Measurements from ENCODE around the gene TMEM8B.
"Not testable (repeated sequence)": the region's sequence is repeated elsewhere in the genome, so short reads cannot be mapped to it uniquely, and the experiment has no call there.

The TMEM8B gene

GRCh38 chr9:35869621-35870216 lies 40.7 kb downstream of the TMEM8B start:
- no peak for DNase-seq

DNA sequence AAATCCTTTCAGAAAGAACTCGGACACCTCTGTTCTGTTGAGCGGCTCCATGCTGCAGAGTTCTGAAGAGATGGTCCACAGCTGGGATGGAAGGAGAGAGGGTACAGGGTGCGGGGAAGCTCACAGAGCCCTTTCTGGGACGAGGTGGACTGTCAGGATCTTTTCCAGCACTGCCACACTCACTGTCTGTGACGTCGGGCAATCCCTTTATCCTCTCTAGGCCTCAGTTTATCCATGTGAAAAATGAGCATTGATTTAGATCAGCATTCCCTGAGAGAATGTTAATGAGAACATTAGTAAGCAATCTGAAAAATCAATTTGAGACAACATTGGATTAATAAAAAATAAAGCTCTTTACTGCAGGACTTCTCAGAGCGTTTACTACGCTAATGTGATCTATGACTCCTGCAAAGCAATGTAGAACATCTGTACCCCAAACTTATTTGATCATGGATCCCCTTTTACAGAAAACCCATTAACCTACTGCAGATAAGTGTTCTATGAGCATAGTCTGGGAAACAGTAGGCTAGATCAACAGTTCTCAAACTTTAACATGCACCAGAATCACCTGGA lies 41.4 kb downstream of the TMEM8B start, which contains the start of gene OR13J1:
Gene OR13J1, minus strand, starts transcription at position 51 of the 573 bp plus-strand sequence. Its CDS starts 0 bp downstream, at position 51.
- no peak for DNase-seq

DNA sequence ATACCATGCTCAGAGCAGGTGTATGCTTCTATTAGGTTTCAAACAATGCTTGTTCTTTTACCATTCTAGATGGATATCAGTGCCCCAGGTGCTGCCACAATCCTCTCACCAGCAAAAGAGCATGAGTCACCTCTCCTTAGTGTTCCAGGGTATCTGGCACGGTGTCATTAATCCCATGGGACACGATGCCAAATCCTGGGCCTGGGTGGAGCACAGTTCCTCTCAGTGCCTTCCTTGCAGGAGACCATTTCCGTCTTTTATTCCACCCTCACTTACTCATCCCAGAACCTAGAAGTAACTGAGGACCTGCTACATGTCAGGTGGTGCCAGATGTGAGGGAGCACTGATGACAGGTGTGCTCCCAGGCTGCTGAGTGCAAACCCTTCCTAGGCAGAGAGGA lies 42.5 kb downstream of the TMEM8B start:
- DNase-seq, result no peak

- DNase-seq, result no peak
Measured at GRCh38 chr9:35872505-35872904, 43.5 kb downstream of the TMEM8B start.

DNA sequence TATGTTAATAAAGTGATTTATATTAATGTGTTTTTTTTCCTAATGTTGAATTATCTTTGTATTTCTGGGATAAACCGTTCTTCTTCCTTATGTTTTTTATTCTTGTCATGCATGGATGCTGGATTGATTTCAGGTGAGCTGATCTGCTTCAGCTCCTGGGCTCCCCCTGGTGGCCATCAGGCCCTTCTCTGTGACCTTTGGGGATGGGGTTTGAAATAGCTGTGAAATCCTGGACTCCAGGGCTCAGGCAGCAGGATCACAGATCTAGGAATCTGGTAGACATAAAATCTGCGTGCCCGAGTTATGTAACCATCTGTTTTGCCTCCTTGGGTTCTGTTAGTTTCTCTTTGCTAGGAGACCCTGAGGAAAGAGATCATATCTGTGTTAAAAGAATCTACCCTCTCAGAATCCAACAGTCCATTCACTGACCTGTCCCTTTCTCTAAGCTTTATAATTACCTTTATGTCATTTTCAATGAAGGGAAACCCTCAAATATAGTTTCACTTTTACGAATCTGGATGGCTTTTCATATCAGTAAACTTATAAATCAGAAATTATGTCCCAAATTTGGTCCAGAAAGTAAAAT lies 53.3 kb downstream of the TMEM8B start:
- DNase-seq, result peak; percentile 48

GRCh38 chr9:35882996-35883395 lies 54.0 kb downstream of the TMEM8B start:
- DNase-seq, result no peak

DNA sequence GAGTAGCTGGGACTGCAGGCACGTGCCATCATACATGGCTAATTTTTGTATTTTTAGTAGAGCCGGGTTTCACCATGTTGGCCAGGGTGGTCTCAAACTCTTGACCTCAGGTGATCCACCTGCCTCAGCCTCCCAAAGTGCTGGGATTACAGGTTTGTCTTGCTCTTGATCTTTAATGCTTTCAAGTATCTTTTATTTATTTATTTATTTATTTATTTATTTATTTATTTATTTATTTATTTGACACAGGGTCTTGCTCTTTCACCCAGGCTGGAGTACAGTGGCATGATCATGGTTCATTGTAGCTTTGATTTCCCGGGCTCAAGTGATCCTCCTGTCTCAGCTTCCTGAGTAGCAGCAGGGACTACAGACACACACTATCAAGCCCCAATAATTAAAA lies 55.9 kb downstream of the TMEM8B start:
- DNase-seq, result not testable (repeated sequence)

- DNase-seq, result no peak
Measured at GRCh38 chr9:35891646-35892045, 62.6 kb downstream of the TMEM8B start.

- no peak for DNase-seq
Measured at GRCh38 chr9:35892051-35892450, 63.0 kb downstream of the TMEM8B start.

DNA sequence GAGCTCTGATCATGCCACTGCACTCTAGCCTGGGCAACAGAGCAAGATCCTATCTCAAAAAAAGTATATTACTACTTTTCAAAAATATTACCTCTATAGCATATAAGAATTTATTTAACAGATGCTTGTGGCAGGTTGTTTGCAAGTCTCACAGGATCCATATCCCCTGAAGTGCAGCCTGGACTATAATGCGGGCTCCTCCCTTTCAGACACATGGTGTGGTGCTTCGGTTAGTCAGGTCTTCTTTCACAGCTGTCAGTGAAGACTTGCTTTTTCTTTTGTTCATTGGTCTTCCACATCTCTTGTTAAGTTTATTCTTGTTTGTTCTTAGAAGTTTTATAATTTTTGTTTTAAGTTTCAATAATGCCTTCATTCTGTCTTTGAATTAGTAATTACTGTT lies 67.5 kb downstream of the TMEM8B start:
- no peak for DNase-seq

GRCh38 chr9:35897376-35898099 lies 68.5 kb downstream of the TMEM8B start:
- not testable (repeated sequence) for DNase-seq

- DNase-seq, result no peak
Measured at GRCh38 chr9:35898337-35898736, 69.3 kb downstream of the TMEM8B start.

DNA sequence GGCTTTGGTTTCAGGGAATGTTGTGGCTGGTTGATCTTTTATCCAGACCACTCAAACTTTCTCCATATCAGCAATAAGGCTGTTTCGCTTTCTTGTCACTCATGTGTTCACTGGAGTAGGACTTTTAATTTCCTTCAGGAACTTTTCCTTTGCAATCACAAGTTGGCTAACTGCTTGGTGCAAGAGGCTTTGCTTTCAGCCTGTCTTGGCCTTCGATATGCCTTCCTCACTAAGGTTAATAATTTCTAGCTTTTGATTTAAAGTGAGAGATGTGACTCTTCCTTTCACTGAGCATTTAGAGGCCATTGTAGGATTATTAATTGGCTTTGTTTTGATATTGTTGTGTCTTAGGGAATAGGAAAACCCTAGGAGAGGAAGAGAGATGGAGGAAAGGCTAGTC lies 70.0 kb downstream of the TMEM8B start:
- no peak for DNase-seq

DNA sequence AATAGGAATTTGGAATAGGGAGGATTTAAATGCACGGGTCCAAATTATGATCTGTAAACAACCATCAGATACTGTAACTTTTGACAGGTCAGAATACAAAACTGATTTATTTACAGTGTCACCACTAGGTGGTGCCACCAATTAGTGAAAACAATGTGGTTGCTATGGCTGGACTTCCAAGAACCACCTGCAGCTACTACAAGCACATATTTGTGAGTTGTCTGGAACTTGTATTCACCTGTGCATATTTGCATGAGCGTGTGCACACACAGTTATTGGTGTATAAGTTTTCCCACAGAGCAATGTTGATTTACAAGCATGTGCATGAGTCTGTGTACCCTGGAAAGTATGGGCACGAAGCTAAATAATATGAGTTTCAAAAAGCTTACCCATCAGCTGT lies 74.0 kb downstream of the TMEM8B start:
- peak; percentile 50 for DNase-seq

GRCh38 chr9:35904338-35904737 lies 75.3 kb downstream of the TMEM8B start:
- DNase-seq, result no peak

GRCh38 chr9:35905051-35905781 lies 76.2 kb downstream of the TMEM8B start:
- DNase-seq, result no peak

- DNase-seq, result peak; percentile 81
Measured at GRCh38 chr9:35905912-35906679, 77.1 kb downstream of the TMEM8B start, which contains the start of gene HRCT1. Gene HRCT1 (plus strand): TSS chr9:35906202. CDS start chr9:35906288, 86 bp downstream.

DNA sequence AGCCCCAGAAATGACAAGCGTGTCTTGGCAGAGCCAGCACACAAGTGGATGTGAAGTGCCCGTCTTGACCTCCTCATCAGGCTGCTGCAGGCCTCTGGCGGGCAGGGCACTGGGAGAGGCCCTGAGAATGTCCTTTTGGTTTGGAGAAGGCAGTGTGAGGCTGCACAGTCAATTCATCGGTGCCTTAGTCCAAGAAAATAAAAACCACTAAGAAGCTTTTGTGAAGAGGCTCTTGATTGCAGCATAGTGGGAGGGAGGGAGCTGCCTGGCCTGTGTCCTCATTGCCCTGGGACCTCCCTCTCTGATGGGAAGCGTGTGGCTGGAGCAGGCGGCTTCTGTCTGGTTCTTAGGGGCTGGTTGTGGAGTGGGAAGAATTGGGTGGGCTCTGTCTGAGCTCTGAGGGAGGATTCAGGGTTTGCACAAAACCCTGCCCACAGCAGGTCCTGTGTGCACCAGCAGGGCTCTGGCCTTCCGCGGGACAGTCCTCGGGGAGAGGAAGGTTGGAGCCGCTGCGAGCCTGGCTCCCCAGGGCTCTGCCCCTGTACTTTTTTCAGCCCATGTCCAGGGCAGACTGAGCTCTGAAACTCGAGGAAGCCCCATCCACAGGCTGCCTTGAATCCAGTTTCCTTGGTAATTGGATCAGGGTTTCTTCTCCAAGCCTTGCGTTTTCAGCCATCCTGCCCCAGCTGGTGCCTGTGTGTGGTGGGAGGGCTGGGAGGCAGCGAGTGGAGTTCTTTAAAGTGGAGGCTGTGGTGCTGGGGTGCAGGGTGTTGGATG lies 78.1 kb downstream of the TMEM8B start:
- no peak for DNase-seq

DNA sequence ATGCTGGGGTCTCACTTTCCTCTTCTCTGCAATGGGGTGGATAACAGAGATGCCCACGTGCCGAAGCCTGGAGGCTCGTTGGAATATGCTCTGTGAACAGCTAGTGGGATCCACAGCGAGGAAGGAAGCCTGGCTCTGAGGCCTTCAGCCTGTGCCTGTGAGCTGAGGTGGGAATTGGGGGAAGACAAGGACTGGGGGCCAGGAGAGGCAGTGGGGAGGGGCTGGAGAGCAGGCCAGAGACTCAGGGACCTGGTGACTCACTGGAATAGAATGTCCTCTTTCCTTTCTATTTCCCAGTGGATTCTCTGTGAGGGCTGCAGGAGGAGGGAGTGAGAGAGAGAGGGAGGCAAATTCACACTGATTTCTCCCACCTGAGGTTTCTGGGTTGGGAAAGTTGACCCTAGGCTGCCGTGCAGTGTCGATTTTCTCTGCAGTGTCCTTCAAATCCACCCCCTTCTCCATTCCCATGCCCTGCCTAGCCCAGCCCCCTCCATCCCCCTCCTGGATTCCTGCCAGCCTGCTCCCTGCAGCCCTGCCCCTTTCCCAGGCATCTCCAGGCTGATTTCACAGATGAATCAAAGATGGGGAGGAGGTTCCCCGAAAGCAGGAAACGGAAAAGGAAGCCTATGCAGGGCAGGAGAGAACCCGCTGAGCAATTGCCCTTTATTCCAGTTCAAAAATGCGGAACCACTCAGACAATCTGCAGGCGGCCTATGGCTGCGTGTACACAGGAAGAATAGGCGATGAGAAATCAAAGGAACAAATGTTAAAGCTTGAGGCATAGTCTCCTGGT lies 78.9 kb downstream of the TMEM8B start:
- DNase-seq, result peak; percentile 43

- DNase-seq, result no peak
Measured at GRCh38 chr9:35908504-35909125, 79.6 kb downstream of the TMEM8B start.

Data from COR-L47 (cell line).